GOT3 (cell line): ENCODE measurements around the gene FEM1B.
"Not testable (repeated sequence)": the region's sequence is repeated elsewhere in the genome, so short reads cannot be mapped to it uniquely, and the experiment has no call there.

Experiments
- DNase-seq: peaks from one replicate; lab custom pipeline; 2025; ENCODE audit warnings: mixed read lengths; lab: John Stamatoyannopoulos, UW

Gene FEM1B

GRCh38 chr15:68277603-68278344 lies at the start of gene FEM1B:
FEM1B (plus strand) TSS chr15:68277745; CDS start chr15:68278418, 673 bp downstream.
- DNase-seq, result peak; percentile 70

GRCh38 chr15:68228143-68228970 lies 49.2 kb upstream of the FEM1B start:
- DNase-seq, result no peak

- DNase-seq, result no peak
Observed at GRCh38 chr15:68228971-68229385, 48.6 kb upstream of the FEM1B start.

- peak; percentile 53 for DNase-seq
Observed at GRCh38 chr15:68229386-68230156, 48.0 kb upstream of the FEM1B start, which contains the start of gene CLN6. CLN6 (minus strand) TSS chr15:68229728; CDS start chr15:68229584, 144 bp downstream.

- DNase-seq, result no peak
Observed at GRCh38 chr15:68230157-68231100, 47.1 kb upstream of the FEM1B start.

- DNase-seq, result no peak
Observed at GRCh38 chr15:68231102-68231818, 46.3 kb upstream of the FEM1B start.

GRCh38 chr15:68232449-68232848 lies 45.1 kb upstream of the FEM1B start:
- no peak for DNase-seq

- no peak for DNase-seq
Observed at GRCh38 chr15:68232937-68233336, 44.6 kb upstream of the FEM1B start.

GRCh38 chr15:68234060-68234459 lies 43.5 kb upstream of the FEM1B start:
- no peak for DNase-seq

- not testable (repeated sequence) for DNase-seq
Observed at GRCh38 chr15:68234520-68234919, 43.0 kb upstream of the FEM1B start.

GRCh38 chr15:68235022-68235421 lies 42.5 kb upstream of the FEM1B start:
- DNase-seq, result no peak

- DNase-seq, result no peak
Observed at GRCh38 chr15:68239025-68239424, 38.5 kb upstream of the FEM1B start.

- no peak for DNase-seq
Observed at GRCh38 chr15:68241088-68241935, 36.2 kb upstream of the FEM1B start.

GRCh38 chr15:68244235-68244634 lies 33.3 kb upstream of the FEM1B start:
- DNase-seq, result no peak

- no peak for DNase-seq
Observed at GRCh38 chr15:68249058-68249713, 28.4 kb upstream of the FEM1B start.

- DNase-seq, result no peak
Observed at GRCh38 chr15:68252925-68253534, 24.5 kb upstream of the FEM1B start.

- DNase-seq, result peak; percentile 58
Observed at GRCh38 chr15:68256675-68257450, 20.7 kb upstream of the FEM1B start.

GRCh38 chr15:68258692-68259091 lies 18.9 kb upstream of the FEM1B start:
- no peak for DNase-seq
